Measurements from ENCODE around the gene AOPEP.

AOPEP gene

GRCh38 chr9:95048225-95049087, 322.0 kb downstream of the AOPEP start:
- peak; percentile 69 for DNase-seq

GRCh38 chr9:95049761-95050160, 323.3 kb downstream of the AOPEP start:
- DNase-seq: no peak

GRCh38 chr9:95053611-95054570, 327.4 kb downstream of the AOPEP start:
- no peak for DNase-seq

- no peak for DNase-seq
These were observed 328.9 kb downstream of the AOPEP start for GRCh38 chr9:95055334-95055850.

- no peak for DNase-seq
These were observed 329.5 kb downstream of the AOPEP start for GRCh38 chr9:95055851-95056551.

GRCh38 chr9:95057101-95057500, 330.6 kb downstream of the AOPEP start:
- no peak for DNase-seq

- DNase-seq: no peak
These were observed 331.8 kb downstream of the AOPEP start for GRCh38 chr9:95058121-95058785.

GRCh38 chr9:95058795-95059386, 332.4 kb downstream of the AOPEP start:
- DNase-seq: no peak

- no peak for DNase-seq
These were observed 333.7 kb downstream of the AOPEP start for GRCh38 chr9:95060234-95060633.

GRCh38 chr9:95060916-95061315, 334.4 kb downstream of the AOPEP start:
- DNase-seq: no peak

- no peak for DNase-seq
These were observed 335.6 kb downstream of the AOPEP start for GRCh38 chr9:95061916-95062595.

GRCh38 chr9:95062596-95063065, 336.1 kb downstream of the AOPEP start:
- no peak for DNase-seq

GRCh38 chr9:95063300-95063699, 336.8 kb downstream of the AOPEP start:
- no peak for DNase-seq

GRCh38 chr9:95065224-95065623, 338.7 kb downstream of the AOPEP start:
- no peak for DNase-seq

- DNase-seq: no peak
These were observed 340.6 kb downstream of the AOPEP start for GRCh38 chr9:95067057-95067456.

- no peak for DNase-seq
These were observed 341.4 kb downstream of the AOPEP start for GRCh38 chr9:95067897-95068296.

GRCh38 chr9:95070549-95071021, 344.1 kb downstream of the AOPEP start:
- no peak for DNase-seq

- no peak for DNase-seq
These were observed 345.0 kb downstream of the AOPEP start for GRCh38 chr9:95071450-95071849.

- DNase-seq: no peak
These were observed 345.4 kb downstream of the AOPEP start for GRCh38 chr9:95071925-95072324.

GRCh38 chr9:95073042-95073607, 346.6 kb downstream of the AOPEP start:
- peak; percentile 40 for DNase-seq

- peak; percentile 8 for DNase-seq
These were observed 347.4 kb downstream of the AOPEP start for GRCh38 chr9:95073918-95074317.

All from activated CD8-positive, alpha-beta memory T cell treated with anti-CD3 and anti-CD28 coated beads, Interleukin-2, amount 50 U/mL, for 48 hours (primary cell).